GM12875 (cell line): ENCODE results near the gene COL6A3.

Source experiments
- H3K4me3 ChIP-seq: one replicate; pipeline ENCODE4 v1.5.1; 2011; ENCODE audit warnings: low read depth, low read length, control low read depth
- TF ChIP-seq, protein P1 (sequence below): IDR thresholded peaks from 2 replicates; pipeline ENCODE4 v1.5.1; 2011; ENCODE audit warnings: low read depth, mild to moderate bottlenecking, control low read depth, inconsistent platforms, low read length, moderate library complexity, borderline replicate concordance; ENCODE audit not compliant: insufficient read depth

Gene COL6A3

DNA sequence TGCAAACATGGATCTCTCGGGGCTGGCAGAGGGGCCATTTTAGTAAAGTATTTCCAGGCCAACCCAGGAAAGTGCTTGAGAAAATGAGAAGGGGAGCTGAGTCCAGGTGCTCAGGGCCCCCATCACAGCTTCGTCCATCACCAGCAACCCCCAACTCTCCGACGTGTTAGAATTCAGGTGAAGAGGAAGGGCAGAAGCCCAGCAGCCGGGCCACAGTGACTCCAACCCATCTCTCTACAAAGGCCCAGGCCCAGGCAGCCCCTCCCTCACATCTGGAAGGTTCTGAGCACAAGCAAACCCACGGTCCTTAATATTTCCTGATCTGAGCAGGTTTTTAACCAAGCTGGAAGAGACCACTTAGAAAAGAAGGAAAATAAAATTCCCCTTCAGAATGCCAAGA, 34.7 kb upstream of the COL6A3 start:
- TF ChIP-seq, protein P1, sequence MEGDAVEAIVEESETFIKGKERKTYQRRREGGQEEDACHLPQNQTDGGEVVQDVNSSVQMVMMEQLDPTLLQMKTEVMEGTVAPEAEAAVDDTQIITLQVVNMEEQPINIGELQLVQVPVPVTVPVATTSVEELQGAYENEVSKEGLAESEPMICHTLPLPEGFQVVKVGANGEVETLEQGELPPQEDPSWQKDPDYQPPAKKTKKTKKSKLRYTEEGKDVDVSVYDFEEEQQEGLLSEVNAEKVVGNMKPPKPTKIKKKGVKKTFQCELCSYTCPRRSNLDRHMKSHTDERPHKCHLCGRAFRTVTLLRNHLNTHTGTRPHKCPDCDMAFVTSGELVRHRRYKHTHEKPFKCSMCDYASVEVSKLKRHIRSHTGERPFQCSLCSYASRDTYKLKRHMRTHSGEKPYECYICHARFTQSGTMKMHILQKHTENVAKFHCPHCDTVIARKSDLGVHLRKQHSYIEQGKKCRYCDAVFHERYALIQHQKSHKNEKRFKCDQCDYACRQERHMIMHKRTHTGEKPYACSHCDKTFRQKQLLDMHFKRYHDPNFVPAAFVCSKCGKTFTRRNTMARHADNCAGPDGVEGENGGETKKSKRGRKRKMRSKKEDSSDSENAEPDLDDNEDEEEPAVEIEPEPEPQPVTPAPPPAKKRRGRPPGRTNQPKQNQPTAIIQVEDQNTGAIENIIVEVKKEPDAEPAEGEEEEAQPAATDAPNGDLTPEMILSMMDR = no peak

DNA sequence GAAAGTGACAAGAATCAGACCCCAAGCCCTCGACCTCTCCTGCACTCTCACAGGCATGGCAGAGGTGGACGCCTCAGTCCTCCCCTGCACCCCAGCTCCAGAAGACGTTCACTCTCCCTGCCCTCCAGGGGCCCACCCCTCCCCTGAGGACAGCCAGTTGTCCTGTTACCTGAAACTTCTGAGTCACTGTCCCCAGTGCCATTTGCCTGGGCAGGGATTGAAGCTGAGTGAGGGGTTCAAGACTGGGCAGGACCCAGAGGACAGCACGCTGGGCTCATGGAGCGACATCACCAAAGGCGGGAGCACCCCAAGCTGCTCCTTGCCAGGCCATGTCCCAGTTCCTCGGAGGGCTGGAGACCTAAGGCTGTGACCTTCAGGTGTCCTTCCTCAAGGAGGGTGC, 34.2 kb upstream of the COL6A3 start:
- no peak overlapping the region for H3K4me3 ChIP-seq
- TF ChIP-seq, protein P1 = no peak

More for the DNA sequence above, 34.7 kb upstream of the COL6A3 start:
- no peak overlapping the region for H3K4me3 ChIP-seq

DNA sequence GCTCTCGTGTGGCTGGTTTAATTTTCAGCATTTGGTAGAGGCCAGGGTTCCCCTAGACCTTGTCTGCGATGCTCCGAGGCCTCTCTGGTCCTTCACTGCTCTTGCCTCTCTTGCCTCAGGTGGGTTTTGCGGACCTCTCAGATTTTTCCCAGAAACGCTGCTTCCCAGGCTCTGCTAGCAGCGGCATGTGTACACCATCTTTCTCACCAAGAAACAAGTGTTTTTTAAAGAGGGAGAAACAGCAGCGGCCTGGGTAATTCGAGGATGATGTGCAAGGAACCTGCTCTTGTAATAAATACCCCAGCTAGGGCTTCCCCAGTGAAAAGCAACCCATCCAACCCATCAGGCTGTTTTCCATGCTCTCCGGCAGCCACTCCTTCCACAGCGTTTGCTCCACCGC, 33.5 kb upstream of the COL6A3 start:
- TF ChIP-seq, protein P1 = no peak

DNA sequence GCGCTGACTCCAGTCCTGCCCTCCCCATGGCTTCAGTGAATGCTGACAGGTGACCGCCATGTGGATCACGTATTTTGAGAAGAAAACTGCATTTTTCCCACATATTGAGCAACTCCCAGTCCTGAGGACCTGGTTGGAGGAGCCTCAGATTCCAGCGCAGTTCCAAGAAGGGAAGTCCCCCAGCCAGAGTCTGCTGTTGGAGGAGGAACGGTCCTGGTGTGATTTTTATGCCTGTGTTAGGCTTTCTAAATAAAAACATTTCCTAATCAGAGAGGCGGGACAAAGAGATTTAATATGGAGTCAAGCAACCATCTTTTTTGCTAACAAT, 32.3 kb upstream of the COL6A3 start:
- no peak overlapping the region for H3K4me3 ChIP-seq
- TF ChIP-seq, protein P1 = no peak

More for the DNA sequence above, 33.5 kb upstream of the COL6A3 start:
- no peak overlapping the region for H3K4me3 ChIP-seq

DNA sequence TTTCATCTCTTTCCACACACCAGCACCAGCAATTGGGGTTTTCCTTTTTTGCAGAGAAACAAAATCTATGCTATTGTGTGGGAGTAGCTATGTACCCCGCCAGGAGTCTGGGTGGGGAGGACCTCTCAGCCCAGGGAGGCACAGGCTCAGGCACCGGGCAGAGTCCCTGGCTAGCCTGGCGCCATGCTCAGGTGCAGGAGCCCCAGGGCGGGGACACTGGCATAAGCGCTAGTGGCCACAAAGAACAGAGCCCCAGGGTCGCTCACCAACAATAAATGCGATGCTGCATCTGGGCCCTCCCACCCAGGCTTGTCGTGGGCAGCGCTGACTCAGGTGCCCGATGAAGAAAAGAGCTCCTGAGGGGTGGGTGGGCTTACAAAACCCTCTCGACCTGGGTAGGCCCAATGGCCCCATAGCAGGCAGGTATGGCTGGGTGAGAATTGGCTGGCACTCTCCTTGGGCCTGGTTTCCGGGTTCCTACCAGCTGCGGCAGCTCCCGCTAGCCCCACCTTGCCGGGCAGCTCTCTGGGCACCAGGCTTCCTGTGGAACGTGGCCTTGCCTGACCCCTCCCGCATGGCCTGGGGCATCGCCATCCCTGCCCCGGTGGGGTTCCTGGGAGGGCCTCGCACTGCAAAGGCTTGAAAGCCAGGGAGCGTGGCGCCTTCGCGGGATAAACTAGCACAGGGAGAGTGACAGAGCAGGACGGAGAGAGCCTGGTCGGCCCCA, 31.8 kb upstream of the COL6A3 start:
- TF ChIP-seq, protein P1 = no peak
- H3K4me3 ChIP-seq = no peak overlapping the region

DNA sequence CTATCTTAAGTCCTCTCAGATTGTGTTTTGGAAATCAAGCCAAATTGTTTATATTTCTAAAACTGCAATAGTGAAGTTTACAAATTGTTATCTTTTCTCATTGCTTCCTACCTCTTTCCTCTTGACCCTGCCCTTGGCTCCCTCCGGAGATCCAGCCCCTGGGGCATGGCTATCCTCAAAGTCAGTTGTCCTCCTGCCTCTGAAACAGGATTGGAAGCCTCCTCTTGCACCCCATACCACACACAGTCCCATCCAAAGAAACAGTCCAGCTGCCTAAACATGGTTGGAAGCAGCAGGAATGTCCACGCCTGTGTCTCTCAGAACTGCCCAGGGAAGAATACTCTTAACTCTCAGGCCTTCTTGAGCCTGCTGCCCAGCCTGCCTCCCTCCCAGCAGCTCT, 30.1 kb upstream of the COL6A3 start:
- no peak overlapping the region for H3K4me3 ChIP-seq
- TF ChIP-seq, protein P1 = no peak

DNA sequence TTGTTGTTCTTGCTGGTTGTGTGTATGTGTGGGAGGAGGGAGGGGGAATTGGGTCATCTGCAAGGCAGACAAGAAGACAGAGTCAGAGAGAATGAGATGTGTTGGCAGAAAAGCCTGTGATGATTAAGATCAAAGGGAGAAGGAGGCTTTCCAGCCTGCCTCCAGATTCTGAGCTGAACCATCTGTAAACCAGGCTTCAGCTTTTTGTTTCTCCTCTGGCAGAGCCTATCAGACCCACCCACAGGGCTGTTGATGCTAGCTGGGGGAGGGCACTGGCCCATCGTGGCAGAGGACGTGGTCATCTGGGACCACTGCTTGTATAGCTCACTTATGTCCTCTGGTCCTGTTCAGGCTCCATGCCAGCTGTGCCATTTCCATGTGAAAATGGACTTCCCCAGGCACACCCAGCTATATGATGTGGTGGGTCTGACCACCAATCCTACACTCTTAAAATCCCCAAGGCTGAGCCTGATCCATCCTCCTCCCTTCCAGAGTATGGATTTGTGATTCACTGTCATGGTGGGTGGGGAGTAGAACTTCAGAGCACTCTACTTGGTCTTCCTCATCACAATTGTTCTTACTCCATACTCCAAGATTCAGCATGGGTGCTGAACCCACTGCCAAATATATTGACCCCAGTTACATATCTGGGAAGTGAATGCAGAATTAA, 27.8 kb upstream of the COL6A3 start:
- H3K4me3 ChIP-seq = no peak overlapping the region
- TF ChIP-seq, protein P1 = no peak
